ENCODE data around the gene MLEC.

GRCh38 chr12:120690978-120691377 is 4.0 kb downstream of the MLEC start:
- TF ChIP-seq, protein P1, sequence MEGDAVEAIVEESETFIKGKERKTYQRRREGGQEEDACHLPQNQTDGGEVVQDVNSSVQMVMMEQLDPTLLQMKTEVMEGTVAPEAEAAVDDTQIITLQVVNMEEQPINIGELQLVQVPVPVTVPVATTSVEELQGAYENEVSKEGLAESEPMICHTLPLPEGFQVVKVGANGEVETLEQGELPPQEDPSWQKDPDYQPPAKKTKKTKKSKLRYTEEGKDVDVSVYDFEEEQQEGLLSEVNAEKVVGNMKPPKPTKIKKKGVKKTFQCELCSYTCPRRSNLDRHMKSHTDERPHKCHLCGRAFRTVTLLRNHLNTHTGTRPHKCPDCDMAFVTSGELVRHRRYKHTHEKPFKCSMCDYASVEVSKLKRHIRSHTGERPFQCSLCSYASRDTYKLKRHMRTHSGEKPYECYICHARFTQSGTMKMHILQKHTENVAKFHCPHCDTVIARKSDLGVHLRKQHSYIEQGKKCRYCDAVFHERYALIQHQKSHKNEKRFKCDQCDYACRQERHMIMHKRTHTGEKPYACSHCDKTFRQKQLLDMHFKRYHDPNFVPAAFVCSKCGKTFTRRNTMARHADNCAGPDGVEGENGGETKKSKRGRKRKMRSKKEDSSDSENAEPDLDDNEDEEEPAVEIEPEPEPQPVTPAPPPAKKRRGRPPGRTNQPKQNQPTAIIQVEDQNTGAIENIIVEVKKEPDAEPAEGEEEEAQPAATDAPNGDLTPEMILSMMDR (IDR thresholded peaks at IDR 0.05 in 4 of 5, conservative IDR thresholded peaks at IDR 0.05 in 1 of 5) = no peak
- no peak for TF ChIP-seq POLR2A (IDR thresholded peaks at IDR 0.05)
